ENCODE measurements around the gene TNFRSF11A.

DNA sequence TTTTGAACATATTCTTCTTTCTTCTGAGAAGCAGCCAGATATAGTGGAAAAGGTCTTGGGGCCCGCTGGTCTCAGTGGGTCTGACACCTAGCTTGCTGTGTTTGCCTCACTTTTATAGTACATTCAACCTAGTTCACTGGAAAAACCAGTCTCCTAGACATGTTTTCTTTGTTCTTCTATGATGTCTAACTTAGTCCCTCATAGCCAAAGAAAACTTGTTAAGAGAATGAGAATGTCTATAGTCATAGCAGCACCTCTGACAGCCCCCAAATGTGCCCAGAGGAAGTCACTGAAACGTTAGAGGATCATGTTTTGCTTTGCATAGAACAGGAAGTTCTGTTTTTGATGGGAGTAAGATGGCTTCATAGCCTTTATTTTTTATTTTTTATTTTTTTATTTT lies 40.3 kb downstream of the TNFRSF11A start:
- TF ChIP-seq, protein P1, sequence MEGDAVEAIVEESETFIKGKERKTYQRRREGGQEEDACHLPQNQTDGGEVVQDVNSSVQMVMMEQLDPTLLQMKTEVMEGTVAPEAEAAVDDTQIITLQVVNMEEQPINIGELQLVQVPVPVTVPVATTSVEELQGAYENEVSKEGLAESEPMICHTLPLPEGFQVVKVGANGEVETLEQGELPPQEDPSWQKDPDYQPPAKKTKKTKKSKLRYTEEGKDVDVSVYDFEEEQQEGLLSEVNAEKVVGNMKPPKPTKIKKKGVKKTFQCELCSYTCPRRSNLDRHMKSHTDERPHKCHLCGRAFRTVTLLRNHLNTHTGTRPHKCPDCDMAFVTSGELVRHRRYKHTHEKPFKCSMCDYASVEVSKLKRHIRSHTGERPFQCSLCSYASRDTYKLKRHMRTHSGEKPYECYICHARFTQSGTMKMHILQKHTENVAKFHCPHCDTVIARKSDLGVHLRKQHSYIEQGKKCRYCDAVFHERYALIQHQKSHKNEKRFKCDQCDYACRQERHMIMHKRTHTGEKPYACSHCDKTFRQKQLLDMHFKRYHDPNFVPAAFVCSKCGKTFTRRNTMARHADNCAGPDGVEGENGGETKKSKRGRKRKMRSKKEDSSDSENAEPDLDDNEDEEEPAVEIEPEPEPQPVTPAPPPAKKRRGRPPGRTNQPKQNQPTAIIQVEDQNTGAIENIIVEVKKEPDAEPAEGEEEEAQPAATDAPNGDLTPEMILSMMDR (IDR thresholded peaks at IDR 0.05; ENCODE audit: poor library complexity): no peak
- no peak for TF ChIP-seq EZH2 (IDR thresholded peaks at IDR 0.05; ENCODE audit: borderline replicate concordance)

Data from hepatocyte (in vitro differentiated cells).